ENCODE results near the gene PSMG2. TPM values are rescaled to one million over a fixed set of nuclear protein-coding genes. Genes with fewer than 3 reads are reported as not detected.
A peak's percentile ranks its signal among the peaks of the same experiment; 100 is the strongest.

The PSMG2 gene
- total and polyA plus RNA-seq, 8 donors = 27.0 to 50.0 (median 39.3) TPM

- no peaks in the 10 kb centered on the region for H3K9me3 ChIP-seq
- H3K4me3 ChIP-seq = peak within 1 kb of the TSS; percentile 63 to 87 (median 74)
- no peak for FAIRE-seq
- no peaks in the 10 kb centered on the region for H3K36me3 ChIP-seq
- DNase-seq = peak; percentile 64 to 87 (median 76)
- no peaks in the 10 kb centered on the region for H3K27me3 ChIP-seq
- ATAC-seq = peak; percentile 81 to 89 (median 84)
- 1% methylated on average over 94 to 112 of the region's 112 CpGs for WGBS, 2 donors
- H3K27ac ChIP-seq = peak within 1 kb of the TSS; percentile 72 to 93 (median 78)
- TF ChIP-seq CTCF (IDR thresholded peaks at IDR 0.05) = no peak
- intact Hi-C loops (cut with DNase I) = no loop called here
- peaks cover 0 to 18% (median 5%) of the 10 kb centered on the region in 3 donors for H3K4me1 ChIP-seq
Measured at GRCh38 chr18:12657684-12658425, 45.0 kb upstream of the PSMG2 start, which contains the start of gene SPIRE1. Gene SPIRE1, minus strand, starts transcription at chr18:12658107. Its CDS starts 241 bp downstream, at chr18:12657866.

GRCh38 chr18:12658426-12659138 is 44.3 kb upstream of the PSMG2 start:
- intact Hi-C loops (cut with DNase I) = no loop called here
- Histone ChIP-seq H3K27me3 (no peaks in the 10 kb centered on the region), H3K27ac (peak overlapping the region; percentile 57 to 93 (median 78)), H3K4me1 (peaks cover 0 to 12% (median 5%) of the 10 kb centered on the region in 3 donors), H3K4me3 (peak overlapping the region; percentile 63 to 87 (median 74)), H3K9me3 (no peaks in the 10 kb centered on the region), H3K36me3 (no peaks in the 10 kb centered on the region)
- no peak for TF ChIP-seq CTCF (IDR thresholded peaks at IDR 0.05)
- DNase-seq (peak in 5 of 6 donors; percentile 23 to 73 (median 45)), ATAC-seq (peak; percentile 35 to 45 (median 44)), FAIRE-seq (no peak)
- 14 to 19% methylated on average over 42 of the region's 42 CpGs for WGBS, 2 donors

GRCh38 chr18:12659904-12660605 is 42.8 kb upstream of the PSMG2 start:
- peak overlapping the region in 2 of 4 donors; percentile 43 to 44 for H3K27ac ChIP-seq
- H3K9me3 ChIP-seq = no peaks in the 10 kb centered on the region
- peak; percentile 64 to 84 (median 78) for TF ChIP-seq CTCF (IDR thresholded peaks at IDR 0.05)
- no peaks in the 10 kb centered on the region for H3K36me3 ChIP-seq
- DNase-seq (peak in 2 of 6 donors; percentile 29 to 66), ATAC-seq (peak; percentile 42 to 71 (median 66)), FAIRE-seq (peak; percentile 92)
- WGBS, 2 donors = 60 to 62% methylated on average over 9 of the region's 9 CpGs
- H3K27me3 ChIP-seq = no peaks in the 10 kb centered on the region
- no peak overlapping the region for H3K4me3 ChIP-seq
- peaks cover 0 to 12% (median 5%) of the 10 kb centered on the region in 3 donors for H3K4me1 ChIP-seq
- intact Hi-C loops (cut with DNase I) = loop anchor here in 2 of 3 donors (5.0 kb wide), 1 partner anchor 268 kb away; no protein-coding TSS in a partner anchor

- intact Hi-C loops (cut with DNase I) = no loop called here
- Histone ChIP-seq H3K36me3 (no peaks in the 10 kb centered on the region), H3K4me3 (no peak overlapping the region), H3K27me3 (no peaks in the 10 kb centered on the region), H3K4me1 (no peaks in the 10 kb centered on the region), H3K9me3 (no peaks in the 10 kb centered on the region), H3K27ac (no peak overlapping the region)
- TF ChIP-seq CTCF (IDR thresholded peaks at IDR 0.05) = no peak
- WGBS, 2 donors = 75 to 78% methylated on average over 5 of the region's 5 CpGs
- DNase-seq = no peak
- FAIRE-seq = no peak
- no peak for ATAC-seq
Measured at GRCh38 chr18:12668041-12668440, 34.8 kb upstream of the PSMG2 start.
